ENCODE data around the gene SHROOM3.

Gene SHROOM3

GRCh38 chr4:76570141-76570973 lies 135.3 kb downstream of the SHROOM3 start:
- no peak for FAIRE-seq

- no peak for FAIRE-seq
These were observed 136.2 kb downstream of the SHROOM3 start for GRCh38 chr4:76571274-76571673.

- FAIRE-seq, result no peak
These were observed 137.2 kb downstream of the SHROOM3 start for GRCh38 chr4:76572224-76572623.

GRCh38 chr4:76576824-76577223 lies 141.8 kb downstream of the SHROOM3 start:
- peak; percentile 76 for FAIRE-seq

GRCh38 chr4:76578002-76578560 lies 143.1 kb downstream of the SHROOM3 start:
- no peak for FAIRE-seq

- FAIRE-seq, result no peak
These were observed 144.8 kb downstream of the SHROOM3 start for GRCh38 chr4:76579596-76580375.

GRCh38 chr4:76581077-76581962 lies 146.3 kb downstream of the SHROOM3 start:
- no peak for FAIRE-seq

GRCh38 chr4:76582074-76582816 lies 147.2 kb downstream of the SHROOM3 start:
- no peak for FAIRE-seq

GRCh38 chr4:76582817-76583087 lies 147.7 kb downstream of the SHROOM3 start:
- no peak for FAIRE-seq

GRCh38 chr4:76584241-76585152 lies 149.5 kb downstream of the SHROOM3 start:
- FAIRE-seq, result no peak

GRCh38 chr4:76585272-76585671 lies 150.2 kb downstream of the SHROOM3 start:
- no peak for FAIRE-seq

GRCh38 chr4:76585897-76586360 lies 150.9 kb downstream of the SHROOM3 start:
- FAIRE-seq, result no peak

GRCh38 chr4:76588274-76588673 lies 153.2 kb downstream of the SHROOM3 start:
- no peak for FAIRE-seq

- no peak for FAIRE-seq
These were observed 154.4 kb downstream of the SHROOM3 start for GRCh38 chr4:76589402-76589801.

GRCh38 chr4:76589872-76590797 lies 155.1 kb downstream of the SHROOM3 start:
- no peak for FAIRE-seq

GRCh38 chr4:76590798-76591281 lies 155.8 kb downstream of the SHROOM3 start:
- no peak for FAIRE-seq

- no peak for FAIRE-seq
These were observed 157.0 kb downstream of the SHROOM3 start for GRCh38 chr4:76591992-76592391.

- no peak for FAIRE-seq
These were observed 157.4 kb downstream of the SHROOM3 start for GRCh38 chr4:76592460-76592859.

- FAIRE-seq, result no peak
These were observed 159.1 kb downstream of the SHROOM3 start for GRCh38 chr4:76594173-76594572.

GRCh38 chr4:76595435-76595834 lies 160.4 kb downstream of the SHROOM3 start:
- FAIRE-seq, result no peak

Measured in A204.1 (cell line).